ENCODE results near the gene SEC24D.
"Not testable (repeated sequence)": the region's sequence is repeated elsewhere in the genome, so short reads cannot be mapped to it uniquely, and the experiment has no call there.

Gene SEC24D

GRCh38 chr4:118803253-118803652 lies 32.7 kb downstream of the SEC24D start:
- in situ Hi-C loops (cut with MboI; ENCODE audit: low sequenced_read_pairs, unreplicated experiment), result no loop called here
- TF ChIP-seq CTCF (IDR thresholded peaks at IDR 0.05; ENCODE audit: borderline replicate concordance, control extremely low read depth, extremely low read depth, insufficient read depth, missing control alignments), result no peak
- DNase-seq (ENCODE audit: low spot score), result no peak

- in situ Hi-C loops (cut with MboI; ENCODE audit: low sequenced_read_pairs, unreplicated experiment), result no loop called here
- no peak for DNase-seq (ENCODE audit: low spot score)
Measured at GRCh38 chr4:118801895-118802575, 33.9 kb downstream of the SEC24D start.

GRCh38 chr4:118799231-118799942 lies 36.5 kb downstream of the SEC24D start:
- no peak for TF ChIP-seq CTCF (IDR thresholded peaks at IDR 0.05; ENCODE audit: borderline replicate concordance, control extremely low read depth, extremely low read depth, insufficient read depth, missing control alignments)
- DNase-seq (ENCODE audit: low spot score), result no peak
- in situ Hi-C loops (cut with MboI; ENCODE audit: low sequenced_read_pairs, unreplicated experiment), result no loop called here

More at GRCh38 chr4:118801895-118802575, 33.9 kb downstream of the SEC24D start:
- no peak for TF ChIP-seq CTCF (IDR thresholded peaks at IDR 0.05; ENCODE audit: borderline replicate concordance, control extremely low read depth, extremely low read depth, insufficient read depth, missing control alignments)

GRCh38 chr4:118798658-118799057 lies 37.3 kb downstream of the SEC24D start:
- in situ Hi-C loops (cut with MboI; ENCODE audit: low sequenced_read_pairs, unreplicated experiment), result no loop called here
- no peak for DNase-seq (ENCODE audit: low spot score)

GRCh38 chr4:118797558-118798142 lies 38.3 kb downstream of the SEC24D start:
- in situ Hi-C loops (cut with MboI; ENCODE audit: low sequenced_read_pairs, unreplicated experiment), result no loop called here
- DNase-seq (ENCODE audit: low spot score), result no peak
- no peak for TF ChIP-seq CTCF (IDR thresholded peaks at IDR 0.05; ENCODE audit: borderline replicate concordance, control extremely low read depth, extremely low read depth, insufficient read depth, missing control alignments)

More at GRCh38 chr4:118798658-118799057, 37.3 kb downstream of the SEC24D start:
- TF ChIP-seq CTCF (IDR thresholded peaks at IDR 0.05; ENCODE audit: borderline replicate concordance, control extremely low read depth, extremely low read depth, insufficient read depth, missing control alignments), result no peak

GRCh38 chr4:118791690-118792446 lies 44.1 kb downstream of the SEC24D start:
- in situ Hi-C loops (cut with MboI; ENCODE audit: low sequenced_read_pairs, unreplicated experiment); DNase-seq (ENCODE audit: low spot score): not testable (repeated sequence)

Measured in GM13976 (cell line).